Right lobe of liver (tissue), 4 donors: ENCODE measurements around the gene ADAM12.

Experiments used
- POLR2A ChIP-seq: fragments of 450-650 bp; IDR thresholded peaks from one replicate; pipeline ENCODE4 v1.6.1; 2017; ENCODE audit warnings: antibody characterized with exemption, mild to moderate bottlenecking
- TF ChIP-seq, protein P1 (sequence below), 4 donors: fragments of 200-600 bp in 3 of 4; fragments of 450-650 bp in 1 of 4; IDR thresholded peaks; one replicate each; pipeline versions ENCODE4 v1.5.1 to v1.8.0; 2016 to 2022; ENCODE audit warnings: antibody characterized with exemption in 4 of 4, mild to moderate bottlenecking in 2 of 4
- donor health status: DM: no; HTN: no; CAD: no.
- donor health status: DM: no; HTN: no; CAD: no.
- donor health status: DM: no; HTN: yes; CAD: no.

DNA sequence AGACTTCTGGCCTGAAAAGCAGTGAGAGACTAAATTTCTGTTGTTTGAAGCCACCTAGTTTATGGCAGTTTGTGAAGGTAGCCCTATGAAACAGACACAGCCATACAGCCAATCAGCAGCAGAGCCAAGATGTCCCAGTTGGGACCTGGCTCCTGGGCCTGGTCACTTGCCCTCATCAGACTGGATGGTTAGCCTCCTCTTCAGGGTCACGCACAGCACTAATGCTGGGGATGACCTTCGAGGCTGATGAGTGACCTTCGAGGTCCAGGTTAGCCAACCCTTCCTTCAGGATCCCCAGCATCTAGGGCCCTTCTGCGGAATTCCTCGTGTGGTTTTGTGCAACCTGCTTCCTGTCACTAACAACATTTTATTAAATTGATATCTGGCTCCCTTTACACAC lies 262.3 kb downstream of the ADAM12 start:
- TF ChIP-seq, protein P1, sequence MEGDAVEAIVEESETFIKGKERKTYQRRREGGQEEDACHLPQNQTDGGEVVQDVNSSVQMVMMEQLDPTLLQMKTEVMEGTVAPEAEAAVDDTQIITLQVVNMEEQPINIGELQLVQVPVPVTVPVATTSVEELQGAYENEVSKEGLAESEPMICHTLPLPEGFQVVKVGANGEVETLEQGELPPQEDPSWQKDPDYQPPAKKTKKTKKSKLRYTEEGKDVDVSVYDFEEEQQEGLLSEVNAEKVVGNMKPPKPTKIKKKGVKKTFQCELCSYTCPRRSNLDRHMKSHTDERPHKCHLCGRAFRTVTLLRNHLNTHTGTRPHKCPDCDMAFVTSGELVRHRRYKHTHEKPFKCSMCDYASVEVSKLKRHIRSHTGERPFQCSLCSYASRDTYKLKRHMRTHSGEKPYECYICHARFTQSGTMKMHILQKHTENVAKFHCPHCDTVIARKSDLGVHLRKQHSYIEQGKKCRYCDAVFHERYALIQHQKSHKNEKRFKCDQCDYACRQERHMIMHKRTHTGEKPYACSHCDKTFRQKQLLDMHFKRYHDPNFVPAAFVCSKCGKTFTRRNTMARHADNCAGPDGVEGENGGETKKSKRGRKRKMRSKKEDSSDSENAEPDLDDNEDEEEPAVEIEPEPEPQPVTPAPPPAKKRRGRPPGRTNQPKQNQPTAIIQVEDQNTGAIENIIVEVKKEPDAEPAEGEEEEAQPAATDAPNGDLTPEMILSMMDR (IDR thresholded peaks at IDR 0.05) = no peak
- no peak for TF ChIP-seq POLR2A
